ENCODE measurements around the gene SCLT1.

The SCLT1 gene

DNA sequence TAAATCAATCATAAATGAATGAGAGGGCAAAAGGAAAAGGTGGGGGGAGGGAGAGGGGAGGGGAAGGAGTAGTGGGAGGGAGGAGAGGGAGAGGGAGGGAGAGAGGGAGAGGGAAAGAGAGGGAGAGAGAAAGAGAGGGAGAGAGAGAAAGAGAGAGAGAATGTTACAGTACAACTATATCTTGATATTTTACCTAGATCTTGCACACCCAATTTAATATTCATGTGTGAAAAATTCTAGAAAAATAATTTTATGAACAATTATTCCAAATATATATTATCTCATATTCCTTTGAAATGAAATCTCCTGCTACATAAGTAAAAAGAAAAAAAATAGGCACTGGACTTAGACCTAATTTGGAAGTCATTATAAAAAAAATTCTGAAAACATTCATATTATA lies 120.0 kb downstream of the SCLT1 start:
- no peak for TF ChIP-seq CTCF (IDR thresholded peaks at IDR 0.05; ENCODE audit: control insufficient read depth, extremely low read depth, insufficient read depth)
- H3K4me3 ChIP-seq (ENCODE audit: low read depth, low read length): no peak overlapping the region
- no peak for DNase-seq (ENCODE audit: low read depth)

DNA sequence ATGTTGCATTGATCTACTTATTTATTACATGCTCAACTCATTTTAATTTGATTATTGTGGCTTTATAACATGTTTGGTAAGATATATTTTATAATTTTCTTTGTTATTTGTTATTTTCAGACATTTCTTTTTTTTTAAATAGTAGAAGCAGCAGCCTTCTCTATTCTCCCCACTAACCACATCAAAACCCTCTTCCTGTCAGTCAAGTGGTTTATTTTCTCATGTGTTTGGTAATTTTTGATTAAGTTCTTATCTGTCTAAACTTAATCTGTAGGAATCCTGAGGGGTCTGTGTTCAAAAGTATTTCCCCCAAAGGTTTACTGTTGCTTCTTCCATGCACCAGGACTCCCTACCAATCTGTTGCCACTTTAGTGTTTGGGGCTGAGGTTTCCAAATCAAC lies 131.9 kb downstream of the SCLT1 start:
- no peak for DNase-seq (ENCODE audit: low read depth)
- H3K4me3 ChIP-seq (ENCODE audit: low read depth, low read length): no peak overlapping the region
- no peak for TF ChIP-seq CTCF (IDR thresholded peaks at IDR 0.05; ENCODE audit: control insufficient read depth, extremely low read depth, insufficient read depth)

DNA sequence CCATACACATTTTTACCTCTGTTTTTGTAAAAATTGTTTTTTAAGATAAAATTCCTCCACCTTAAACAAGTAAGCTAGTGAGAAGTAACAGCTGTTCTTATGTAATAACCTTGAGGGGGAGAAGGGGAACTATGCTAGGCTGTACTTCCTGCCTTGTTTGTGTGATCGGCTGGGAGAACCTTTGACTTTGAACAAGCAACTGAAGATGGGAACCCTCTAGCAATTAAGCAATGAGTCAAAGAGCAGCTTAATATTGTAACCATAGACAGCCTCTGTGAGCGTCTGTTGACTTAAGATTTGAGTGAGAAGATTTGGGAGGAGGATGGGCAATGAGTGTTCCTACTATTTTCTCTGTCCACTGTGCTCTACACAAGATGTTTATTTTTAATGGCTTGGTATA lies 135.1 kb downstream of the SCLT1 start:
- no peak overlapping the region for H3K4me3 ChIP-seq (ENCODE audit: low read depth, low read length)
- no peak for TF ChIP-seq CTCF (IDR thresholded peaks at IDR 0.05; ENCODE audit: control insufficient read depth, extremely low read depth, insufficient read depth)
- DNase-seq (ENCODE audit: low read depth): no peak

- no peak for DNase-seq (ENCODE audit: low read depth)
- no peak overlapping the region for H3K4me3 ChIP-seq (ENCODE audit: low read depth, low read length)
- no peak for TF ChIP-seq CTCF (IDR thresholded peaks at IDR 0.05; ENCODE audit: control insufficient read depth, extremely low read depth, insufficient read depth)
Measured at GRCh38 chr4:128957459-128957858, 135.9 kb downstream of the SCLT1 start.

DNA sequence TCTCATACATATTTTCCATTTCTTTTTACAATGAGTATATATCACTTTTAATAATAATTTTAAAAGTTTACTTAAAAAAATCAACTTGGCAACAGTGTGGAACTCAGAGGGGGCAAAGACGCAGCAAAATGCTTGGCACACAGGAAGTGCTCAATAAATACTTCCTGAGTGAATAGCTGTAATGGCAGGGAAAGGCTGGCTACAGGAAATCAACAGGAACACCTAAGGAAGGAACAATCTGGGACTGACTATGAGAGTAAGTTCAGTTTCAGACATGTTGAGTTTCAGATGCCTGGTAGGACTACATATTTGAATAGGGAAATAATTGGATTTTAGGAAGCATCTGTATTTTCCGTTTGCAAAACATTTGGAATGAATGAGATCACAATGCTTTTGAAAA lies 137.6 kb downstream of the SCLT1 start:
- DNase-seq (ENCODE audit: low read depth): no peak
- H3K4me3 ChIP-seq (ENCODE audit: low read depth, low read length): no peak overlapping the region
- TF ChIP-seq CTCF (IDR thresholded peaks at IDR 0.05; ENCODE audit: control insufficient read depth, extremely low read depth, insufficient read depth): no peak

DNA sequence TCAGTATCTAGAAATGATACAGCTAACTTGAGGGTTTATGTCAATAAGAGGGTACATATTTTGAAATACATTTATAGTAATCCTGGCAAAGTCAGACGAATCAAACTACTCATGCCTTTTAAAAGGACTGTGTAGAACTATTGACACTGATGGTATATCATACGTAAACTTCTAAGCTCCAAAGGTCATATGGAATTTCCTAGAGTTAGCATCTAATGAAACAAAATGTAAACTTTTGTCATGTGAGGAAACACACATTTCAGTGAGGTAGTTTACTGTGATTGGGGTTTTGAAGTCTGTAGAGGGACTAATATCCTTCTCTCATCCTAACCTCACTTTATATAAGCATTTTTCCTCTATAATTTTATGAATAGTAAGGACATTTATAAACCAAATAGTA lies 138.4 kb downstream of the SCLT1 start:
- no peak for DNase-seq (ENCODE audit: low read depth)
- no peak for TF ChIP-seq CTCF (IDR thresholded peaks at IDR 0.05; ENCODE audit: control insufficient read depth, extremely low read depth, insufficient read depth)
- no peak overlapping the region for H3K4me3 ChIP-seq (ENCODE audit: low read depth, low read length)

DNA sequence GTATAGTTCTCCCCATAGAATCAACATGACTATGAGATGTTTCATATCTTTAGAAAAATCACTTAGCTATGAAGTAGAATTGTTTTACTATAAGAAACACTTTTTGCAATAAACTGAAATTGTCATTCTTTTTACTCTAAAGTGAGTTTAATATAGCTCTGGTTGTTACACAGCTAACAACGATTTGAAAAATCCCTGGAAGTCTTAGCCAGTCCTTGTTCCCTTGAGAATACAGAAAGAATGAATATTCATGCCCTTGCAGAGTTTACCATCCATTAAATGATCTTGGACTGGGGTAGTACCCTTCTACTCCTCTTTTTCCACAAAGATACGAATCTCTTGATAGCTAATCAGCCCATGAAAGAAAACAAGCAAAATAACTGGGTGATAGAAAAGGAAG lies 142.0 kb downstream of the SCLT1 start:
- no peak for DNase-seq (ENCODE audit: low read depth)
- TF ChIP-seq CTCF (IDR thresholded peaks at IDR 0.05; ENCODE audit: control insufficient read depth, extremely low read depth, insufficient read depth): no peak
- no peak overlapping the region for H3K4me3 ChIP-seq (ENCODE audit: low read depth, low read length)

All from LNCaP clone FGC (cell line).